BE2C (cell line): ENCODE data around the gene FSTL4.

Source experiments
- DNase-seq: peaks from one replicate; pipeline ENCODE4 v3.0.0-alpha.2; 2020
- H3K27me3 ChIP-seq: fragments of 250-450 bp; sonication (Bioruptor Pico); 2 replicates; pipeline ENCODE4 v1.5.1; 2020; ENCODE audit warnings: mild to moderate bottlenecking
- H3K36me3 ChIP-seq: fragments of 250-450 bp; sonication (Bioruptor Pico); 2 replicates; pipeline ENCODE4 v1.5.1; 2020; ENCODE audit warnings: mild to moderate bottlenecking
- H3K4me1 ChIP-seq: fragments of 250-450 bp; sonication (Bioruptor Pico); 2 replicates; pipeline ENCODE4 v1.5.1; 2020
- H3K4me3 ChIP-seq: 2 replicates; pipeline ENCODE4 v1.5.1; 2011; ENCODE audit warnings: low read depth, low read length
- H3K9me3 ChIP-seq: fragments of 250-450 bp; sonication (Bioruptor Pico); 2 replicates; pipeline ENCODE4 v1.5.1; 2020
- CTCF ChIP-seq: IDR thresholded peaks from 2 replicates; pipeline ENCODE4 v1.5.1; 2012; ENCODE audit warnings: mild to moderate bottlenecking, low read depth, low read length

The FSTL4 gene

GRCh38 chr5:133384903-133385302, 227.4 kb downstream of the FSTL4 start:
- no peaks in the 10 kb centered on the region; the same call in 1 of the 2 replicates for H3K27me3 ChIP-seq
- DNase-seq: no peak
- H3K9me3 ChIP-seq: no peaks in the 10 kb centered on the region
- no peak for TF ChIP-seq CTCF
- H3K4me1 ChIP-seq: no peaks in the 10 kb centered on the region
- no peak overlapping the region for H3K4me3 ChIP-seq
- no peaks in the 10 kb centered on the region for H3K36me3 ChIP-seq

GRCh38 chr5:133384120-133384855, 228.1 kb downstream of the FSTL4 start:
- no peak for TF ChIP-seq CTCF
- H3K27me3 ChIP-seq: no peaks in the 10 kb centered on the region; the same call in 1 of the 2 replicates
- H3K4me3 ChIP-seq: no peak overlapping the region
- DNase-seq: no peak
- H3K36me3 ChIP-seq: no peaks in the 10 kb centered on the region
- no peaks in the 10 kb centered on the region for H3K9me3 ChIP-seq
- H3K4me1 ChIP-seq: no peaks in the 10 kb centered on the region

- no peak for DNase-seq
- Histone ChIP-seq H3K4me3 (no peak overlapping the region), H3K36me3 (no peaks in the 10 kb centered on the region), H3K9me3 (no peaks in the 10 kb centered on the region), H3K4me1 (no peaks in the 10 kb centered on the region), H3K27me3 (no peaks in the 10 kb centered on the region; the same call in 1 of the 2 replicates)
- TF ChIP-seq CTCF: no peak
Measured at GRCh38 chr5:133383580-133383939, 228.8 kb downstream of the FSTL4 start.

GRCh38 chr5:133382661-133383579, 229.4 kb downstream of the FSTL4 start:
- Histone ChIP-seq H3K4me3 (no peak overlapping the region), H3K36me3 (no peaks in the 10 kb centered on the region), H3K27me3 (no peaks in the 10 kb centered on the region; the same call in 1 of the 2 replicates), H3K4me1 (no peaks in the 10 kb centered on the region), H3K9me3 (no peaks in the 10 kb centered on the region)
- DNase-seq: no peak
- TF ChIP-seq CTCF: no peak

GRCh38 chr5:133381571-133382365, 230.6 kb downstream of the FSTL4 start:
- DNase-seq: no peak
- TF ChIP-seq CTCF: no peak
- H3K27me3 ChIP-seq: no peaks in the 10 kb centered on the region; the same call in 1 of the 2 replicates
- peaks cover 3% of the 10 kb centered on the region; the same call in 1 of the 2 replicates for H3K9me3 ChIP-seq
- no peaks in the 10 kb centered on the region for H3K36me3 ChIP-seq
- no peaks in the 10 kb centered on the region for H3K4me1 ChIP-seq
- no peak overlapping the region for H3K4me3 ChIP-seq
